Tibial artery (tissue), 4 donors: ENCODE results near the gene SLC2A9.

Experiments used
- DNase-seq, 2 donors: peaks; one replicate each; pipeline ENCODE4 v3.0.0-alpha.2; 2019
- H3K27ac ChIP-seq, 2 donors: fragments of 200-600 bp; sonication (generic) in 1 of 2; 1 replicate in 1 of 2; 2 replicates in 1 of 2; pipeline ENCODE4 v1.5.1; 2018 to 2019; ENCODE audit warnings: mild to moderate bottlenecking in 1 of 2
- H3K27me3 ChIP-seq, 2 donors: fragments of 200-600 bp; sonication (generic) in 1 of 2; one replicate each; pipeline versions ENCODE4 v1.5.1 to v1.6.0; 2016 to 2019
- H3K36me3 ChIP-seq, 3 donors: fragments of 200-600 bp; sonication (generic) in 2 of 3; one replicate each; pipeline ENCODE4 v1.5.1; 2016 to 2019; ENCODE audit warnings: mild to moderate bottlenecking in 2 of 3
- H3K4me1 ChIP-seq, 4 donors: fragments of 200-600 bp; sonication (generic) in 2 of 4; 1 replicate in 3 of 4; 2 replicates in 1 of 4; pipeline ENCODE4 v1.5.1; 2016 to 2019
- H3K4me3 ChIP-seq, 2 donors: fragments of 200-600 bp; sonication (generic) in 1 of 2; 1 replicate in 1 of 2; 2 replicates in 1 of 2; pipeline ENCODE4 v1.5.1; 2018 to 2019; ENCODE audit warnings: mild to moderate bottlenecking in 2 of 2
- H3K9me3 ChIP-seq, 3 donors: fragments of 200-600 bp; sonication (generic) in 1 of 3; one replicate each; pipeline ENCODE4 v1.5.1; 2016 to 2019
- intact Hi-C: fragments of 100-400 bp; cut with DNase I; formaldehyde crosslinking; loops from one replicate; pipeline ENCODE4 v1.15.0; 2023; ENCODE audit warnings: low total_unique reads
- TF ChIP-seq, protein P1 (sequence below), 2 experiments: fragments of 200-600 bp in 1 of 2; fragments of 450-650 bp in 1 of 2; IDR thresholded peaks; one replicate each; pipeline ENCODE4 v1.5.1; 2017 to 2019; ENCODE audit warnings: antibody characterized with exemption in 2 of 2, mild to moderate bottlenecking in 1 of 2, moderate library complexity in 1 of 2

Gene SLC2A9

DNA sequence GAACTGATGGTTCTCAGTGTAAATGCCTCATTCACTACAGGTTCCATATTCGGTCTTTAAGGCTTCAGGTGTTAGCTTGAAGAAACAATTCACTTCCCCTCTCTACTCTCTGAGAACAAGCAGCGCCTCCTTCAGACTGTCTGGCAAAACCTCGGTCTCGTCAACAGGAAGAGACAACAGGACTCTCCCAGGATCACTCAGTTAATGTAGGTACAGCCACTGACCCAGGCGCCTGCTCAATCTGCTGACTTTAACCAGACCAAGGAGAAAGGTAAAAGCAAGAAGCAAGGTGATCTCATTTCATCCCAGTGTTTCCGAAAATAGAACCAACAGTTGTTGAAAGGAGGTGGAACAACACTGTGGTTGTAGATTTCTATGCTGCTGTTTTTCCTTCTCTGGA lies 102.2 kb downstream of the SLC2A9 start:
- Histone ChIP-seq H3K27me3 (no peaks in the 10 kb centered on the region), H3K27ac (no peak overlapping the region), H3K9me3 (no peaks in the 10 kb centered on the region), H3K4me1 (no peaks in the 10 kb centered on the region), H3K4me3 (no peak overlapping the region), H3K36me3 (peaks cover 0 to 6% (median 0%) of the 10 kb centered on the region in 3 donors)
- TF ChIP-seq, protein P1, sequence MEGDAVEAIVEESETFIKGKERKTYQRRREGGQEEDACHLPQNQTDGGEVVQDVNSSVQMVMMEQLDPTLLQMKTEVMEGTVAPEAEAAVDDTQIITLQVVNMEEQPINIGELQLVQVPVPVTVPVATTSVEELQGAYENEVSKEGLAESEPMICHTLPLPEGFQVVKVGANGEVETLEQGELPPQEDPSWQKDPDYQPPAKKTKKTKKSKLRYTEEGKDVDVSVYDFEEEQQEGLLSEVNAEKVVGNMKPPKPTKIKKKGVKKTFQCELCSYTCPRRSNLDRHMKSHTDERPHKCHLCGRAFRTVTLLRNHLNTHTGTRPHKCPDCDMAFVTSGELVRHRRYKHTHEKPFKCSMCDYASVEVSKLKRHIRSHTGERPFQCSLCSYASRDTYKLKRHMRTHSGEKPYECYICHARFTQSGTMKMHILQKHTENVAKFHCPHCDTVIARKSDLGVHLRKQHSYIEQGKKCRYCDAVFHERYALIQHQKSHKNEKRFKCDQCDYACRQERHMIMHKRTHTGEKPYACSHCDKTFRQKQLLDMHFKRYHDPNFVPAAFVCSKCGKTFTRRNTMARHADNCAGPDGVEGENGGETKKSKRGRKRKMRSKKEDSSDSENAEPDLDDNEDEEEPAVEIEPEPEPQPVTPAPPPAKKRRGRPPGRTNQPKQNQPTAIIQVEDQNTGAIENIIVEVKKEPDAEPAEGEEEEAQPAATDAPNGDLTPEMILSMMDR (IDR thresholded peaks at IDR 0.05) = no peak
- intact Hi-C loops = no loop called here
- no peak for DNase-seq

DNA sequence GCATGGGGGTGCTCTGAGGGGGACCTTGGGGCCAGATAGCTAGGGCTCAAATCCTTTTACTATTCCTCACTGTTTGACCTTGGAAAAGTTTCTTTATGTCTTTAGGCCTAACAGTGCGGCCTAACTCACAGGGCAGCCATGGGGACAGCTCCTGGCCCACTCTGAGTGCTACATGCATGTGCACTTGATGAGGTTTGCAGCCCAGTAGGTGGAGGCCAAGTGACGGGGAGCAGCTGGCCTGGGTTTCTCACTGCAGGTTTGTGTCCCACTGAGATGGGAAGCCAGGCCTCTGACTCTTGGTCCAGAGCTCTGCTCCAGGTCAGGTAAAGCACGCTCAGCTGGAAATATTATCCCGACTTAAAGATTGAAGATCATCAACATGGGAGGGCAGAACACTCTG lies 102.8 kb downstream of the SLC2A9 start:
- TF ChIP-seq, protein P1 (IDR thresholded peaks at IDR 0.05) = no peak
- Histone ChIP-seq H3K9me3 (no peaks in the 10 kb centered on the region), H3K4me3 (no peak overlapping the region), H3K36me3 (peaks cover 0 to 6% (median 0%) of the 10 kb centered on the region in 3 donors), H3K27ac (no peak overlapping the region), H3K4me1 (no peaks in the 10 kb centered on the region), H3K27me3 (no peaks in the 10 kb centered on the region)
- no peak for DNase-seq
- intact Hi-C loops = no loop called here

DNA sequence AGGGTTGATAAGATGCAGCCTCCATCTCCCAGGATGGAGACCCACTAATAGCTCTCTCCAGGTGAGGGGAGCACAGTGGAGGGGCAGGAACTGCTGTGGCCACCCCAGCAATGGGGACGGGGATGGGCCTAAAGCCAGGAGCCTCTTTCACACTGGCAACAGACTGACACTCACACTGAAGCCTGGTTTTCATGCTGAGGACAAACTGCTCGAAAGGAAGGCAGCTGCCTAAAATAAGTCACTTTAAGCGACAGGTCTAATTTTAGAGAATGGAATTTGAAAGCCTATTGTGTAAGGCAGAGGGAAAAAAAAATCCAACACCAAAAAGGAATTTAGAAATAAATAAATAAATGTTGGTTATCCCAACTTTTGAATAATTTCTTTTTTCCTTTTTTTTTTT lies 104.4 kb downstream of the SLC2A9 start:
- Histone ChIP-seq H3K36me3 (peaks cover 0 to 6% (median 0%) of the 10 kb centered on the region in 3 donors), H3K9me3 (no peaks in the 10 kb centered on the region), H3K27me3 (no peaks in the 10 kb centered on the region), H3K4me3 (no peak overlapping the region), H3K4me1 (no peaks in the 10 kb centered on the region), H3K27ac (no peak overlapping the region)
- no peak for DNase-seq
- intact Hi-C loops = no loop called here
- TF ChIP-seq, protein P1 (IDR thresholded peaks at IDR 0.05) = no peak

DNA sequence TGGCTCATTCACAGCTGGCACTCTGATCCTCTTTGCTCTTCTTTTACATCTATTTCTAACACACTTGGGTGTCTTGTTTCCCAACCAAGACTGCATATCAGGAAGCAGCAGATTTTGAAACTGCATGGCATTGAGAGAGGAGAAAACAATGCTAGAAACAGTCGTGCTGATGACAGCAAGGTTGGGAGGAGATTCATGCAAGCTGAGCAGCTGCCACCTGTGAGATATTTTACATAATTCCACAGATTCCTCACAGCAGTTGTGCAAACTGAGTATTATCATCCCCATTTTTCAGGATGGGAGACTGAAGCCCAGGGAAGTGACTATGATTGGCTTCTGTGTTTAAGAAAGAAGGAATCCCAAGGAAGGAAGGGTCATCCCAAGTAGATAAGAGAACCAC lies 105.0 kb downstream of the SLC2A9 start:
- DNase-seq = no peak
- Histone ChIP-seq H3K4me1 (no peaks in the 10 kb centered on the region), H3K27me3 (no peaks in the 10 kb centered on the region), H3K36me3 (peaks cover 0 to 6% (median 0%) of the 10 kb centered on the region in 3 donors), H3K9me3 (no peaks in the 10 kb centered on the region), H3K4me3 (no peak overlapping the region), H3K27ac (no peak overlapping the region)
- intact Hi-C loops = no loop called here
- TF ChIP-seq, protein P1 (IDR thresholded peaks at IDR 0.05) = no peak

DNA sequence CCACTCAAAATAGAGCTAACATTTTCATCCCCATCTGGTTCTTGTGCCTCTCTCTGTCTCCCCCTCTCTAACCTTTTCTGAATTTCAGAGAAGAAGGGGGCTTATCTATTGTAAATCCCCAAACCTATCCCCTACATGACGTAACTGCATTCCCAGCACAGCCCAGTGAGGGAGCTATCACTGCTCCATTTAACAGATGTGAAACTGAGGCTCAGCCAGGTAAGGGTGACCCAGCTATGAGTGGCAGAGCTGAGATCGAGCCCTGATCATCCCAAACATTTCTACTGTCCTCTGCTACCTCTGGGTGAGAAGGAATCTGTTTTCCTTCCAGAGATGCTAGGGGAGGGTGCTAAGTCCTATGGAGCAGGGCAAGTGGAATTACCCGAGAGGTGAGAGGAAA lies 107.5 kb downstream of the SLC2A9 start:
- Histone ChIP-seq H3K27ac (no peak overlapping the region), H3K36me3 (peaks cover 0 to 6% (median 0%) of the 10 kb centered on the region in 3 donors), H3K27me3 (no peaks in the 10 kb centered on the region), H3K4me1 (no peaks in the 10 kb centered on the region), H3K4me3 (no peak overlapping the region), H3K9me3 (no peaks in the 10 kb centered on the region)
- no peak for DNase-seq
- intact Hi-C loops = no loop called here
- TF ChIP-seq, protein P1 (IDR thresholded peaks at IDR 0.05) = no peak

DNA sequence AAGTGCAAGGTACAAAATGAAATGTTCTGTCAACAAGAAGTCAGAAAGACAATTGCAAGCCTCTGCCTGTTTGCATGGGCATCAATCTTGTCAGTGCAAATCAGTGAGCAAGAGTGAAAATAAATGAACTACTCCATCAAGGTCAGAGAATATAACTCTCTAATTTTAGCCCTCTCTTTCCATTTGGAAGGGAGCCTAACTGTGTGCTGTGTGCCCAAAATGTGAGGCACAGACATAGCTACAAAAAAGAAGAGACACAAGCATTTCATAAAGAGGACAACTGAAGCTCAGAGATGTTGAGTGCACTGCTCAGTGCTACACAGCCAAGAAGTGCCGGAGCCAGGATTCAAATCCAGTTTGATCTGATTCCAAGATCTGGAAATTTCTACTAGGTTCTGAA lies 114.3 kb downstream of the SLC2A9 start:
- TF ChIP-seq, protein P1 (IDR thresholded peaks at IDR 0.05) = no peak
- Histone ChIP-seq H3K4me1 (no peaks in the 10 kb centered on the region), H3K36me3 (peaks cover 0 to 19% (median 0%) of the 10 kb centered on the region in 3 donors), H3K9me3 (no peaks in the 10 kb centered on the region), H3K4me3 (no peak overlapping the region), H3K27me3 (no peaks in the 10 kb centered on the region), H3K27ac (no peak overlapping the region)
- intact Hi-C loops = no loop called here
- DNase-seq = no peak
